ENCODE results near the gene AGTRAP.

The AGTRAP gene

GRCh38 chr1:11705596-11705995, 30.3 kb upstream of the AGTRAP start:
- H3K4me1 ChIP-seq (ENCODE audit: control insufficient read depth, insufficient read depth, low read length), result peaks cover 4% of the 10 kb centered on the region; the same call in 1 of the 2 replicates
- ChIA-PET CTCF (interaction anchor here (0.6 to 1.4 kb wide), 3 partner anchors 14 to 41 kb away, joined by 3 to 9 read pairs (median 4); no protein-coding TSS in a partner anchor), POLR2A (interaction anchor here (0.5 kb wide), 1 partner anchor 131 kb away, joined by 3 read pairs; no protein-coding TSS in a partner anchor)

GRCh38 chr1:11706292-11706691, 29.6 kb upstream of the AGTRAP start:
- ChIA-PET POLR2A (no interaction called here), CTCF (interaction anchor here (0.9 kb wide), 1 partner anchor 8 kb away, joined by 3 read pairs; no protein-coding TSS in a partner anchor)
- Histone ChIP-seq H3K9me3 (ENCODE audit: control insufficient read depth, insufficient read depth, low read depth, low read length) (no peaks in the 10 kb centered on the region), H3K27ac (ENCODE audit: extremely low read depth, low read depth, low read length) (no peak overlapping the region), H3K4me3 (ENCODE audit: low read depth, low read length) (no peak overlapping the region), H3K36me3 (ENCODE audit: control insufficient read depth in 2 of 2, insufficient read depth in 1 of 2, low read length in 2 of 2) (no peaks in the 10 kb centered on the region), H3K4me1 (ENCODE audit: control insufficient read depth, insufficient read depth, low read length) (peaks cover 4% of the 10 kb centered on the region; the same call in 1 of the 2 replicates)
- TF ChIP-seq ZNF623 (tag by site-specific recombination; IDR thresholded peaks at IDR 0.05) (no peak), ZNF24 (tag by site-specific recombination; IDR thresholded peaks at IDR 0.05) (no peak)

More at GRCh38 chr1:11705596-11705995, 30.3 kb upstream of the AGTRAP start:
- no peaks in the 10 kb centered on the region for H3K9me3 ChIP-seq (ENCODE audit: control insufficient read depth, insufficient read depth, low read depth, low read length)
- no peak overlapping the region for H3K27ac ChIP-seq (ENCODE audit: extremely low read depth, low read depth, low read length)
- H3K36me3 ChIP-seq (ENCODE audit: control insufficient read depth in 2 of 2, insufficient read depth in 1 of 2, low read length in 2 of 2), result no peaks in the 10 kb centered on the region
- no peak overlapping the region for H3K4me3 ChIP-seq (ENCODE audit: low read depth, low read length)
- TF ChIP-seq ZNF202 (tag by site-specific recombination; IDR thresholded peaks at IDR 0.05; ENCODE audit: borderline replicate concordance) (no peak), ZNF112 (tag by site-specific recombination; IDR thresholded peaks at IDR 0.05) (no peak), GLIS1 (tag by site-specific recombination; IDR thresholded peaks at IDR 0.05) (no peak), ZNF530 (tag by site-specific recombination; IDR thresholded peaks at IDR 0.05; ENCODE audit: low read depth) (no peak), IKZF3 (tag by site-specific recombination; IDR thresholded peaks at IDR 0.05) (no peak), ZNF510 (tag by site-specific recombination; IDR thresholded peaks at IDR 0.05; ENCODE audit: insufficient replicate concordance) (no peak)

GRCh38 chr1:11707621-11708276, 28.2 kb upstream of the AGTRAP start:
- ChIA-PET POLR2A (interaction anchor here (1.0 to 1.6 kb wide), 4 partner anchors 26 to 609 kb away, joined by 3 to 13 read pairs (median 4); partner anchors contain the start of genes EXOSC10, FBXO44 and FBXO6), CTCF (interaction anchor here (0.5 to 1.6 kb wide), 15 partner anchors 9 to 370 kb away, joined by 3 to 6 read pairs (median 3); partner anchors contain the start of genes DRAXIN and FBXO6)
- H3K36me3 ChIP-seq (ENCODE audit: control insufficient read depth in 2 of 2, insufficient read depth in 1 of 2, low read length in 2 of 2), result no peaks in the 10 kb centered on the region
- H3K27ac ChIP-seq (ENCODE audit: extremely low read depth, low read depth, low read length), result no peak overlapping the region; the same call in 1 of the 2 replicates
- no peaks in the 10 kb centered on the region for H3K9me3 ChIP-seq (ENCODE audit: control insufficient read depth, insufficient read depth, low read depth, low read length)
- H3K4me1 ChIP-seq (ENCODE audit: control insufficient read depth, insufficient read depth, low read length), result peaks cover 4% of the 10 kb centered on the region; the same call in 1 of the 2 replicates
- no peak overlapping the region for H3K4me3 ChIP-seq (ENCODE audit: low read depth, low read length)
- TF ChIP-seq ZNF341 (tag by site-specific recombination; IDR thresholded peaks at IDR 0.05; ENCODE audit: low read depth), result peak; percentile 42; the same call in 1 of the 2 replicates
- TF ChIP-seq ZBTB48 (tag by site-specific recombination; IDR thresholded peaks at IDR 0.05), result peak; percentile 86
- TF ChIP-seq ZNF26 (tag by site-specific recombination; IDR thresholded peaks at IDR 0.05), result no peak
- 0 out of 2 replicates have a peak, but pooled peaks have one; percentile 18 for TF ChIP-seq ZNF561 (tag by site-specific recombination; IDR thresholded peaks at IDR 0.05; ENCODE audit: borderline replicate concordance)
- peak; percentile 51; the same call in 1 of the 2 replicates for TF ChIP-seq ZBTB20 (tag by site-specific recombination; IDR thresholded peaks at IDR 0.05)
- TF ChIP-seq ZNF174 (tag by site-specific recombination; IDR thresholded peaks at IDR 0.05), result no peak
- TF ChIP-seq ZNF398 (tag by site-specific recombination; IDR thresholded peaks at IDR 0.05), result peak; percentile 96
- peak; percentile 66 for TF ChIP-seq GLIS1 (tag by site-specific recombination; IDR thresholded peaks at IDR 0.05)
- 0 out of 2 replicates have a peak, but pooled peaks have one; percentile 14 for TF ChIP-seq ZNF18 (tag by site-specific recombination; IDR thresholded peaks at IDR 0.05)
- TF ChIP-seq GLIS2 (tag by site-specific recombination; IDR thresholded peaks at IDR 0.05), result peak; percentile 57
- no peak for TF ChIP-seq ZNF830 (tag by site-specific recombination; IDR thresholded peaks at IDR 0.05; ENCODE audit: low read depth)
- TF ChIP-seq CTCF (tag by site-specific recombination; IDR thresholded peaks at IDR 0.05), result peak; percentile 74
- TF ChIP-seq SCRT2 (tag by site-specific recombination; IDR thresholded peaks at IDR 0.05), result peak; percentile 60; the same call in 1 of the 2 replicates
- no peak for TF ChIP-seq KLF1 (tag by site-specific recombination; IDR thresholded peaks at IDR 0.05)
- TF ChIP-seq ZIC2 (tag by site-specific recombination; IDR thresholded peaks at IDR 0.05), result peak; percentile 91
- peak; percentile 25; the same call in 1 of the 2 replicates for TF ChIP-seq ZBTB17 (tag by site-specific recombination; IDR thresholded peaks at IDR 0.05)
- 0 out of 2 replicates have a peak, but pooled peaks have one; percentile 10 for TF ChIP-seq ZNF629 (tag by site-specific recombination; IDR thresholded peaks at IDR 0.05)
